PC-3 (cell line): ENCODE results near the gene NAV2. TPM values are rescaled to one million over a fixed set of nuclear protein-coding genes. Genes with fewer than 3 reads are reported as not detected.

Experiments used
- ATAC-seq: fragments of 200-7000 bp; cut with Tn5 transposase; 2 replicates; pipeline ENCODE4 v1.9.1; 2020; ENCODE audit warnings: mild to moderate bottlenecking, moderate library complexity
- BruUV-seq: library from RNA; stranded (reverse); fragments of 400-500 nt; replicated peaks from 2 replicates; lab custom pipeline; 2021; lab: Mats Ljungman, UMichigan
- CTCF ChIA-PET: fragments of 300-600 bp; sonication (Branson Sonifier 250); formaldehyde crosslinking; loops from one replicate; lab custom pipeline; 2022; ENCODE audit warnings: antibody characterized with exemption; lab: Charles Lee
- POLR2A ChIA-PET: fragments of 300-600 bp; sonication (Branson Sonifier 250); formaldehyde crosslinking; loops from one replicate; lab custom pipeline; 2022; ENCODE audit warnings: antibody characterized with exemption; ENCODE audit not compliant: unreplicated experiment; lab: Charles Lee
- DNase-seq: peaks from one replicate; pipeline ENCODE4 v3.0.0-alpha.2; 2015
- H2AFZ ChIP-seq: fragments of 300-600 bp; sonication (generic); 2 replicates; pipeline ENCODE4 v1.6.0; 2016; ENCODE audit warnings: antibody characterized with exemption, low read length
- H3F3A ChIP-seq: fragments of 300-600 bp; sonication (generic); one replicate; pipeline ENCODE4 v1.6.0; 2017; ENCODE audit warnings: antibody characterized with exemption, low read length, control low read depth, mild to moderate bottlenecking; ENCODE audit not compliant: unreplicated experiment
- H3K27ac ChIP-seq: fragments of 300-600 bp; sonication (generic); 2 replicates; pipeline ENCODE4 v1.5.1; 2016; ENCODE audit warnings: mild to moderate bottlenecking, low read length
- H3K27me3 ChIP-seq: fragments of 300-600 bp; sonication (generic); 2 replicates; pipeline ENCODE4 v1.6.1; 2016; ENCODE audit warnings: low read length, mixed read lengths
- H3K36me3 ChIP-seq: fragments of 300-600 bp; sonication (generic); 2 replicates; pipeline ENCODE4 v1.6.1; 2016; ENCODE audit warnings: low read depth, mixed run types, low read length, mixed read lengths
- H3K4me1 ChIP-seq: fragments of 300-600 bp; sonication (generic); 2 replicates; pipeline ENCODE4 v1.5.1; 2016; ENCODE audit warnings: low read length; ENCODE audit not compliant: insufficient read depth
- H3K4me2 ChIP-seq: fragments of 300-600 bp; sonication (generic); 2 replicates; pipeline ENCODE4 v1.6.0; 2016; ENCODE audit warnings: low read length
- H3K4me3 ChIP-seq: fragments of 300-600 bp; sonication (generic); 2 replicates; pipeline ENCODE4 v1.5.1; 2016; ENCODE audit warnings: mild to moderate bottlenecking, low read length, mixed read lengths
- H3K79me2 ChIP-seq: fragments of 300-600 bp; sonication (generic); 2 replicates; pipeline ENCODE4 v1.6.1; 2017; ENCODE audit warnings: low read length, mixed read lengths
- H3K9ac ChIP-seq: fragments of 300-600 bp; sonication (generic); 2 replicates; pipeline ENCODE4 v1.6.0; 2016; ENCODE audit warnings: mild to moderate bottlenecking, low read length
- H3K9me2 ChIP-seq: fragments of 300-600 bp; sonication (generic); replicated peaks from 2 replicates; pipeline ENCODE4 v1.6.1; 2016; ENCODE audit warnings: mixed run types, low read length, mixed read lengths
- H3K9me3 ChIP-seq: fragments of 300-600 bp; sonication (generic); 2 replicates; pipeline ENCODE4 v1.6.1; 2016; ENCODE audit warnings: low read length, mixed read lengths
- H4K20me1 ChIP-seq: fragments of 300-600 bp; sonication (generic); 2 replicates; pipeline ENCODE4 v1.6.1; 2016; ENCODE audit warnings: low read length, mixed read lengths
- CTCF ChIP-seq: fragments of 300-600 bp; sonication (generic); conservative IDR thresholded peaks from 2 replicates; pipeline ENCODE4 v1.5.1; 2017; ENCODE audit warnings: antibody characterized with exemption, low read depth, mild to moderate bottlenecking, low read length
- EZH2 ChIP-seq: fragments of 300-600 bp; sonication (generic); IDR thresholded peaks from one replicate; pipeline ENCODE4 v1.6.1; 2017; ENCODE audit warnings: antibody characterized with exemption, mild to moderate bottlenecking, low read length; ENCODE audit not compliant: unreplicated experiment
- EZH2phosphoT487 ChIP-seq: fragments of 300-600 bp; sonication (generic); IDR thresholded peaks from 2 replicates; pipeline ENCODE4 v1.6.1; 2018; ENCODE audit warnings: mild to moderate bottlenecking, antibody characterized with exemption, low read length, borderline replicate concordance
- intact Hi-C: fragments of 100-400 bp; cut with micrococcal nuclease; formaldehyde crosslinking; loops from 2 replicates; pipeline ENCODE4 v1.9.0; 2023
- total RNA-seq: library from RNA; depleted of rRNA; stranded (reverse); fragments of >200 nt; gene quantifications from 2 replicates; pipeline ENCODE4 v1.2.3, GENCODE V29; 2014

Gene NAV2
- total RNA-seq, 1 experiment from 2014 or later: 10.4 TPM

DNA sequence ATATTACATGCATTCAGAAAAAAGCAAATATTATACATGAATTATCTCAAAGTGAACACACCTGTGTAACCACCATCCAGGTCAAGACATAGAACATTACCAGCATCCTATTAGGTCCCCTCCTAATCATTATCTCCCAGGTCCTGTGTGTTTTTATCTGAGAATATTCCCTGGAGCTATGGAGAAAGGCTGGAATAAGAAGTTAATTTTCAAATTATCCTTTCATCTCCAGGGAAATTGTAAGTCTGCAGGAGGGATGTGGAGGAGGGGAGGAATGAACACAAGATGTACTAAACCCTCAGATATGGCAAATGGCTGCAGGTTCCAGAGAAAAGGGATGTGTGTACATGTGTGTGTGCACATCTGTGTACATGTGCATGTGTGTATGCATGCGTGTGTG, 25.2 kb upstream of the NAV2 start:
- Histone ChIP-seq H3K4me3 (no peak overlapping the region), H3K79me2 (no peaks in the 10 kb centered on the region), H3K9me3 (no peaks in the 10 kb centered on the region), H3K9me2 (no peaks in the 10 kb centered on the region), H2AFZ (no peak overlapping the region), H3K9ac (no peak overlapping the region), H3K27ac (no peak overlapping the region), H3K36me3 (no peaks in the 10 kb centered on the region), H3F3A (no peaks in the 10 kb centered on the region), H3K4me2 (no peak overlapping the region), H4K20me1 (no peaks in the 10 kb centered on the region), H3K27me3 (no peaks in the 10 kb centered on the region), H3K4me1 (peaks cover 10% of the 10 kb centered on the region)
- TF ChIP-seq EZH2phosphoT487: no peak
- TF ChIP-seq EZH2: no peak
- no peak for TF ChIP-seq CTCF
- no TSS peak for BruUV-seq
- ChIA-PET POLR2A (interaction anchor here (0.7 kb wide), 1 partner anchor 11 kb away, joined by 3 read pairs; no protein-coding TSS in a partner anchor), CTCF (no interaction called here)
- intact Hi-C loops: no loop called here
- ATAC-seq (no peak), DNase-seq (no peak)

DNA sequence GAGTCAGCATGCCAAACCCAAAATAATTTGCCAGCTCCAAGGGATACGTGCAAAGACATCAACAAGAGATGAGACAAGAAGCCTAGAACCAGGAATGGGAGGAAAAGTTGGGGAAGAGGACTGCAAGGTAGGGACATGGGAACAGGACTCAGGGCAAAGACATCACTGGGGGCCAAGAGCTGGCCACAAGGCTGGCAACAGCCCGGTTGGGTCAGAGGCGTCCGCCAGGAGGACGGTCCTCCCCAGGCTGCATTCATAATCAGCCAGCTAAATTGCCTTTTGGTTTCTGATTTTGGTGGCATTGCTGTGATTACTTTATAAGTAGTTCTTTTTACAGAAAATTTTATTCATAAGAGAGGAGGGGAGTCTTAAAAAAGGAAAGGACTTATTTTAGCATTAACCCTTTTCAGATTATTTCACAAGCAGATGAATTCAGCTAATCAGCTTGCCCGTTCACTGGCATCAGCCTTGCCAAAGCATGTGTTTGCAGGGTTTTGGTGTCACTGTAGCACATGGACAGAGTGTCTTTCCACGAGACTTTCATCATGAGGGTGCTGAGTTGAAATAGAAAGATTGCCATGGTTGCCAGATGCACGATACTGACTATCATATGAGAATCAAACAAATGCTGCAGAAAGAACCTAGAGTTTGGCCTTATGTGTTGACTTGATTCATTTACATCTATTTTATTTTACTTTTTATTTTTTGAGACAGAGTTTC, 23.2 kb upstream of the NAV2 start:
- Histone ChIP-seq H3K36me3 (no peaks in the 10 kb centered on the region), H3K27ac (no peak overlapping the region), H3K9ac (no peak overlapping the region), H2AFZ (no peak overlapping the region), H3K9me2 (no peaks in the 10 kb centered on the region), H3K27me3 (no peaks in the 10 kb centered on the region), H4K20me1 (no peaks in the 10 kb centered on the region), H3K79me2 (no peaks in the 10 kb centered on the region), H3K4me3 (no peak overlapping the region), H3K4me1 (no peaks in the 10 kb centered on the region), H3K4me2 (no peak overlapping the region), H3F3A (no peaks in the 10 kb centered on the region), H3K9me3 (no peaks in the 10 kb centered on the region)
- BruUV-seq: no TSS peak
- intact Hi-C loops: no loop called here
- CTCF ChIA-PET: no interaction called here
- no peak for TF ChIP-seq EZH2
- no peak for TF ChIP-seq EZH2phosphoT487
- no peak for TF ChIP-seq CTCF
- POLR2A ChIA-PET: no interaction called here
- DNase-seq (no peak), ATAC-seq (no peak)

GRCh38 chr11:19690885-19691284, 21.8 kb upstream of the NAV2 start:
- Histone ChIP-seq H3K27ac (no peak overlapping the region), H3K27me3 (no peaks in the 10 kb centered on the region)

More at GRCh38 chr11:19690885-19691284, 21.8 kb upstream of the NAV2 start:
- DNase-seq: no peak
- no peak overlapping the region for H2AFZ ChIP-seq
- H3K9me2 ChIP-seq: no peaks in the 10 kb centered on the region
- ATAC-seq: no peak
- no peak for TF ChIP-seq CTCF
- TF ChIP-seq EZH2: no peak
- no peak for TF ChIP-seq EZH2phosphoT487
- H3K9me3 ChIP-seq: no peaks in the 10 kb centered on the region
- no peak overlapping the region for H3K4me3 ChIP-seq
- no peaks in the 10 kb centered on the region for H4K20me1 ChIP-seq
- no peaks in the 10 kb centered on the region for H3K79me2 ChIP-seq
- H3F3A ChIP-seq: no peaks in the 10 kb centered on the region
- H3K9ac ChIP-seq: no peak overlapping the region
- H3K4me1 ChIP-seq: no peaks in the 10 kb centered on the region
- no peaks in the 10 kb centered on the region for H3K36me3 ChIP-seq
- BruUV-seq: no TSS peak
- intact Hi-C loops: no loop called here
- ChIA-PET CTCF (no interaction called here), POLR2A (no interaction called here)
- no peak overlapping the region for H3K4me2 ChIP-seq
